Neural progenitor cell (in vitro differentiated cells): ENCODE measurements around the gene CKAP2L. TPM values are rescaled to one million over a fixed set of nuclear protein-coding genes. Genes with fewer than 3 reads are reported as not detected.

Experiments
- DNase-seq: peaks from one replicate; pipeline ENCODE4 v3.0.0-alpha.2; 2016; ENCODE audit warnings: low spot score
- H2AFZ ChIP-seq: fragments of 200-600 bp; sonication (generic); replicated peaks from 2 replicates; pipeline ENCODE4 v1.6.1; 2016; ENCODE audit warnings: antibody characterized with exemption
- H3F3A ChIP-seq: fragments of 200-600 bp; sonication (generic); 2 replicates; pipeline ENCODE4 v1.6.1; 2016; ENCODE audit warnings: antibody characterized with exemption, low read depth
- H3K27ac ChIP-seq: fragments of 200-600 bp; sonication (generic); 2 replicates; pipeline ENCODE4 v1.5.1; 2016; ENCODE audit warnings: mild to moderate bottlenecking
- H3K27me3 ChIP-seq: fragments of 200-600 bp; sonication (generic); 2 replicates; pipeline ENCODE4 v1.6.1; 2016; ENCODE audit warnings: mild to moderate bottlenecking, moderate library complexity
- H3K36me3 ChIP-seq: fragments of 200-600 bp; sonication (generic); 2 replicates; pipeline ENCODE4 v1.5.1; 2016
- H3K4me1 ChIP-seq: fragments of 200-600 bp; sonication (generic); 2 replicates; pipeline ENCODE4 v1.6.1; 2016; ENCODE audit warnings: mixed run types
- H3K4me2 ChIP-seq: fragments of 200-600 bp; sonication (generic); 2 replicates; pipeline ENCODE4 v1.6.1; 2016
- H3K4me3 ChIP-seq: fragments of 200-600 bp; sonication (generic); 2 replicates; pipeline ENCODE4 v1.5.1; 2016
- H3K79me2 ChIP-seq: fragments of 200-600 bp; sonication (generic); 2 replicates; pipeline ENCODE4 v1.6.1; 2016; ENCODE audit warnings: low read depth
- H3K9ac ChIP-seq: fragments of 200-600 bp; sonication (generic); 2 replicates; pipeline ENCODE4 v1.6.1; 2016
- H3K9me3 ChIP-seq: fragments of 200-600 bp; sonication (generic); 2 replicates; pipeline ENCODE4 v1.5.1; 2016; ENCODE audit warnings: low read depth
- H4K20me1 ChIP-seq: fragments of 200-600 bp; sonication (generic); 2 replicates; pipeline ENCODE4 v1.6.1; 2016; ENCODE audit warnings: low read depth
- H3K27ac Mint-ChIP-seq: 3 replicates; pipeline ENCODE4 v1.8.0; 2021; ENCODE audit warnings: mixed read lengths
- H3K27me3 Mint-ChIP-seq: 2 replicates; pipeline ENCODE4 v1.8.0; 2022; ENCODE audit warnings: low read depth, mild to moderate bottlenecking, inconsistent platforms, moderate library complexity, mixed read lengths; ENCODE audit not compliant: insufficient read depth
- H3K36me3 Mint-ChIP-seq: 3 replicates; pipeline ENCODE4 v1.8.0; 2021; ENCODE audit warnings: mixed read lengths
- H3K4me1 Mint-ChIP-seq: 3 replicates; pipeline ENCODE4 v1.8.0; 2021; ENCODE audit warnings: mixed read lengths
- H3K4me3 Mint-ChIP-seq: 3 replicates; pipeline ENCODE4 v1.8.0; 2021; ENCODE audit warnings: mild to moderate bottlenecking, moderate library complexity, mixed read lengths
- H3K9me3 Mint-ChIP-seq: 3 replicates; pipeline ENCODE4 v1.8.0; 2020; ENCODE audit warnings: mixed read lengths
- EZH2 ChIP-seq: fragments of 200-600 bp; sonication (generic); IDR thresholded peaks from 2 replicates; pipeline ENCODE4 v1.6.1; 2017; ENCODE audit warnings: antibody characterized with exemption, mild to moderate bottlenecking, moderate library complexity
- EZH2phosphoT487 ChIP-seq: fragments of 200-600 bp; sonication (generic); IDR thresholded peaks from 2 replicates; pipeline ENCODE4 v1.6.1; 2017; ENCODE audit warnings: antibody characterized with exemption
- total RNA-seq: library from RNA; depleted of rRNA; stranded (reverse); fragments of >200 nt; gene quantifications from 2 replicates; pipeline ENCODE4 v1.2.3, GENCODE V29; 2015; ENCODE audit warnings: low replicate concordance
- TF ChIP-seq, protein P1 (sequence below): fragments of 200-600 bp; sonication (generic); IDR thresholded peaks from 2 replicates; pipeline ENCODE4 v1.5.1; 2017; ENCODE audit warnings: antibody characterized with exemption, mild to moderate bottlenecking

Gene CKAP2L
- total RNA-seq, 1 donor from 2014 or later = 53.7 TPM

DNA sequence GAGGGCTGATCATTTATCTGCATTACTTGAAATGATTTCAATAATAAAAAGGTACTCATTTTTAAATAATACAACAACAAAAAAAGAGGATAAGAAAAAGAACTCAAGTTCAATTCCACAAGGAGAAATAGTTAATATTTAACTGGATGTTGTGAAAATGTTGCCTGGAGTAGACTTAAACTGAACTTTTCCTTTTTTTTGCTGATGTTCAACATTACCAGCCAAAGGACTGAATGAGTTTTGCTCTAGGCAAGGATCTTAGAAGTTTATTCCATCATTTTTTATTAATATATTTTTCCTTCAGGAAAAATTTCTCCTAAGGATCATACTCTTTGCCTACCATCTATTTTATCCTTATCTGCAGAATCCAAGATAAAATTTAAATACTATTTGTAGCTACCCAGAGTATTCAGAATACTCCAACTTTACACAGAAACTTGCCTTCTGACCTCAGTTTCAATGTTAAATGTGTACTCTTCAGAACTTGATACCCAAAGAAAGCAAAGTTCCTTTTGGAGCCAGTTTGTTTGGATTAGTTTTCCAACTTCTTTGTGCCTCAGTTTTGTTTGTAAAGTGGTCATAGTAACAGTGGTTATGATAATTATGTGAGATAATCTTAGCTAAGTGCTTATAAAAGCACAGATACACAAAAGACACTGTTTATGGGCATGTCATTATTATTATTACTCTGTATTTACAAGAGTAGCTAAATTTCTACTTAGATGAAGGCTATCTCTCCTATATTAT is 12.8 kb downstream of the CKAP2L start:
- H3K4me2 ChIP-seq = no peak overlapping the region
- no peak overlapping the region for H3K4me3 ChIP-seq
- H4K20me1 ChIP-seq = peaks cover 9% of the 10 kb centered on the region
- peaks cover 31% of the 10 kb centered on the region for H3K36me3 Mint-ChIP-seq
- no peaks in the 10 kb centered on the region for H3K9me3 Mint-ChIP-seq
- H3K27me3 Mint-ChIP-seq = no peaks in the 10 kb centered on the region
- H3K4me1 ChIP-seq = no peaks in the 10 kb centered on the region
- no peak for DNase-seq
- H3K79me2 ChIP-seq = peaks cover 27% of the 10 kb centered on the region
- H3K36me3 ChIP-seq = peaks cover 17% of the 10 kb centered on the region
- H3K4me1 Mint-ChIP-seq = peaks cover 9% of the 10 kb centered on the region
- no peak overlapping the region for H3K9ac ChIP-seq
- no peaks in the 10 kb centered on the region for H3K27me3 ChIP-seq
- TF ChIP-seq EZH2 = no peak
- H2AFZ ChIP-seq = no peak overlapping the region
- no peak overlapping the region for H3K4me3 Mint-ChIP-seq
- H3F3A ChIP-seq = peaks cover 9% of the 10 kb centered on the region
- no peak overlapping the region for H3K27ac Mint-ChIP-seq
- H3K9me3 ChIP-seq = no peaks in the 10 kb centered on the region
- no peak overlapping the region for H3K27ac ChIP-seq

DNA sequence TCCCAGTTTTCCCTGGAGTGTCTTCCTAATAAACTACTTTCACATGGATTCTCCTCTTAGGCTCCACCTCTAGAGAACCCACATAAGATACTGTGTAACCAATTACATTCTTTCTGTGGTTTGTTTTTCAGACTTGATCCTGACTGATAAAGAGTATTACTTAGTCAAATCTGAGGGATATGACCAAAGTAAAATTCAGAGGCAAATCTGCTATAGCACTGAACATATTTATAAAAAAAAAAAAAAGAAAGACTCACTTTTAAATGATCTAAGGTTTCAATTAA is 13.9 kb downstream of the CKAP2L start:
- peaks cover 28% of the 10 kb centered on the region for H3K36me3 Mint-ChIP-seq
- H3K36me3 ChIP-seq = peaks cover 11% of the 10 kb centered on the region
- no peaks in the 10 kb centered on the region for H3K27me3 ChIP-seq
- H3K9ac ChIP-seq = no peak overlapping the region
- DNase-seq = no peak
- H3K27ac ChIP-seq = no peak overlapping the region
- H3K27ac Mint-ChIP-seq = no peak overlapping the region
- peaks cover 9% of the 10 kb centered on the region for H4K20me1 ChIP-seq
- H3K9me3 Mint-ChIP-seq = no peaks in the 10 kb centered on the region
- peaks cover 27% of the 10 kb centered on the region for H3K79me2 ChIP-seq
- no peak overlapping the region for H3K4me2 ChIP-seq
- H3K27me3 Mint-ChIP-seq = no peaks in the 10 kb centered on the region
- no peak overlapping the region for H3K4me3 ChIP-seq
- no peaks in the 10 kb centered on the region for H3K9me3 ChIP-seq
- peaks cover 9% of the 10 kb centered on the region for H3K4me1 Mint-ChIP-seq
- no peak overlapping the region for H3K4me3 Mint-ChIP-seq
- H2AFZ ChIP-seq = no peak overlapping the region
- H3F3A ChIP-seq = peaks cover 9% of the 10 kb centered on the region
- H3K4me1 ChIP-seq = no peaks in the 10 kb centered on the region
- TF ChIP-seq, protein P1, sequence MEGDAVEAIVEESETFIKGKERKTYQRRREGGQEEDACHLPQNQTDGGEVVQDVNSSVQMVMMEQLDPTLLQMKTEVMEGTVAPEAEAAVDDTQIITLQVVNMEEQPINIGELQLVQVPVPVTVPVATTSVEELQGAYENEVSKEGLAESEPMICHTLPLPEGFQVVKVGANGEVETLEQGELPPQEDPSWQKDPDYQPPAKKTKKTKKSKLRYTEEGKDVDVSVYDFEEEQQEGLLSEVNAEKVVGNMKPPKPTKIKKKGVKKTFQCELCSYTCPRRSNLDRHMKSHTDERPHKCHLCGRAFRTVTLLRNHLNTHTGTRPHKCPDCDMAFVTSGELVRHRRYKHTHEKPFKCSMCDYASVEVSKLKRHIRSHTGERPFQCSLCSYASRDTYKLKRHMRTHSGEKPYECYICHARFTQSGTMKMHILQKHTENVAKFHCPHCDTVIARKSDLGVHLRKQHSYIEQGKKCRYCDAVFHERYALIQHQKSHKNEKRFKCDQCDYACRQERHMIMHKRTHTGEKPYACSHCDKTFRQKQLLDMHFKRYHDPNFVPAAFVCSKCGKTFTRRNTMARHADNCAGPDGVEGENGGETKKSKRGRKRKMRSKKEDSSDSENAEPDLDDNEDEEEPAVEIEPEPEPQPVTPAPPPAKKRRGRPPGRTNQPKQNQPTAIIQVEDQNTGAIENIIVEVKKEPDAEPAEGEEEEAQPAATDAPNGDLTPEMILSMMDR = no peak
- TF ChIP-seq EZH2phosphoT487 (no peak), EZH2 (no peak)

DNA sequence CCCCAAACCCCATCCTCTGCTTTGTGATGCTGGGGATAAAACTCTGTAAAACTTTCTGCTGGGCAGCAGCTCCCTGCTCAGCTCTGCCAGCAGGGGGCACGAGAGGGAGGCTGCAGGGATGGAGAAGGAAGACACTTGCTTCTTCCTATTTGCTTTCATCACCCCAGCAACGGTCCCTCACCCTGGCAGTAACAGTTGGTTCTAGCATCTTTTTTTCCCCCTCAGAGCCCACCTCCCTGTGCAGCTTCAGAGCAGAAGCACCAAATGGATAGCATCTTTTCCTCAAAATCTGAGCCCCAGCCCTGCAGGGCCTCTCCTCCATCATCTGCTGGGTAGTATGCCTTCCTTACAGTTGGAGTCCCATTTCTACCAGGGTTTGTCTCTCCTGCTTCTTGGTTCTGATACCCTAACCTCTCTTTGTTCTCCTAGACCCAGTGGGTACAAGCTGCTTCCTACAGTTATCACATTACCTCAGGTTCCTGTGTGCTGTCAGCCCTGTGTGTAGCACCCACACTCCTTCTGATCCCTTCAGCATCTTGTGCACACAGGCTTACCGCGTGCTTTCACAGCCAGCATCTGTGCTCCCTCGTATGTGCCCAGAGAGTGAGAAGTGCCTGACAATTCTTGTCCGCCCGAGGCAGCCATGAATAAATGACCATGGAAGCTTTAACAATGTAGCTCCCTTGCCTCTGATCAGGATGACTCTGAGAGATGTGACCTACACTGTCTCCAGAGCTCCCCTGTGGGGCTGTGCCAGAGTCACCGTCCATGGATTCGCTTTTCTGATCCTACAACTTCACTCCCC is 14.5 kb downstream of the CKAP2L start:
- Histone ChIP-seq H3K79me2 (peaks cover 25% of the 10 kb centered on the region), H3K9ac (no peak overlapping the region), H2AFZ (no peak overlapping the region), H3K9me3 (no peaks in the 10 kb centered on the region), H4K20me1 (peaks cover 9% of the 10 kb centered on the region), H3K4me1 (no peaks in the 10 kb centered on the region), H3K36me3 (peaks cover 8% of the 10 kb centered on the region), H3K4me3 (no peak overlapping the region), H3F3A (peaks cover 9% of the 10 kb centered on the region), H3K27me3 (no peaks in the 10 kb centered on the region), H3K4me2 (no peak overlapping the region), H3K27ac (no peak overlapping the region)
- Mint-ChIP-seq H3K27ac (peak overlapping the region; percentile 92), H3K4me1 (peaks cover 9% of the 10 kb centered on the region), H3K27me3 (no peaks in the 10 kb centered on the region), H3K36me3 (peaks cover 25% of the 10 kb centered on the region), H3K9me3 (no peaks in the 10 kb centered on the region), H3K4me3 (no peak overlapping the region)
- peak; percentile 80 for DNase-seq
- TF ChIP-seq, protein P1 = peak; percentile 93
- no peak for TF ChIP-seq EZH2

DNA sequence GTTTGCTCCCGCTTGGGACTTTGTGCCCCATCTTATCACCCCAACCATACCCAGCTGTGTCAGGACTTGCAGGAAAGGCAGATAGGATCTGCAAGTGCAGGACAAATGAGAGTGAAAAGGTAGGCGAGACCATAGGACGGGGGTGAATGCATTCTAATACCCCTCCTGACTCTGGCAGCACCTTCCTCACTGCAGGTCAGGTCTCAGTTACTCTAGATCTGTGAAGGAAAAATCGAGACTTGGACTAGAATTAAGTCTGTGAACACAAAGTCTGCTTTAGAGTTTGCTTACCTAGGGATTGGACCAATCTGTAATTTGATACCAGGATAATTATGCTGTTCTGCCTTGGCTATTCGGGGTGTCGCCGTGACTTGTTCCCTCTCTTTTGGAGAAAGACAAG is 23.9 kb downstream of the CKAP2L start:
- Mint-ChIP-seq H3K36me3 (peaks cover 23% of the 10 kb centered on the region), H3K4me1 (no peaks in the 10 kb centered on the region)

More for the DNA sequence above, 23.9 kb downstream of the CKAP2L start:
- TF ChIP-seq EZH2 (no peak), EZH2phosphoT487 (no peak)
- TF ChIP-seq, protein P1 = no peak
- Histone ChIP-seq H3K4me3 (no peak overlapping the region), H3K27ac (no peak overlapping the region), H3K36me3 (peaks cover 13% of the 10 kb centered on the region), H2AFZ (no peak overlapping the region), H4K20me1 (no peaks in the 10 kb centered on the region), H3K9ac (no peak overlapping the region), H3K9me3 (no peaks in the 10 kb centered on the region), H3K4me1 (no peaks in the 10 kb centered on the region), H3F3A (peaks cover 7% of the 10 kb centered on the region), H3K79me2 (no peaks in the 10 kb centered on the region), H3K27me3 (no peaks in the 10 kb centered on the region), H3K4me2 (no peak overlapping the region)
- no peaks in the 10 kb centered on the region for H3K27me3 Mint-ChIP-seq
- DNase-seq = no peak
- peak overlapping the region; percentile 11 for H3K27ac Mint-ChIP-seq
- H3K9me3 Mint-ChIP-seq = no peaks in the 10 kb centered on the region
- no peak overlapping the region for H3K4me3 Mint-ChIP-seq
